Gastroesophageal sphincter (tissue), 3 donors: Measurements from ENCODE around the gene AVPR2.

Experiments used
- EP300 ChIP-seq: sonication (generic); formaldehyde crosslinking; IDR thresholded peaks from one replicate; pipeline ENCODE4 v1.6.1; 2017; ENCODE audit warnings: antibody characterized with exemption, mild to moderate bottlenecking
- POLR2AphosphoS5 ChIP-seq: sonication (generic); formaldehyde crosslinking; IDR thresholded peaks from one replicate; pipeline ENCODE4 v1.6.1; 2017; ENCODE audit warnings: antibody characterized with exemption
- TF ChIP-seq, protein P1 (sequence below), 4 experiments: fragments of 200-600 bp in 2 of 4; fragments of 450-650 bp in 2 of 4; sonication (generic) in 1 of 4; IDR thresholded peaks; one replicate each; pipeline ENCODE4 v1.5.1; 2017 to 2019; ENCODE audit warnings: antibody characterized with exemption in 4 of 4, mild to moderate bottlenecking in 2 of 4, moderate library complexity in 2 of 4

DNA sequence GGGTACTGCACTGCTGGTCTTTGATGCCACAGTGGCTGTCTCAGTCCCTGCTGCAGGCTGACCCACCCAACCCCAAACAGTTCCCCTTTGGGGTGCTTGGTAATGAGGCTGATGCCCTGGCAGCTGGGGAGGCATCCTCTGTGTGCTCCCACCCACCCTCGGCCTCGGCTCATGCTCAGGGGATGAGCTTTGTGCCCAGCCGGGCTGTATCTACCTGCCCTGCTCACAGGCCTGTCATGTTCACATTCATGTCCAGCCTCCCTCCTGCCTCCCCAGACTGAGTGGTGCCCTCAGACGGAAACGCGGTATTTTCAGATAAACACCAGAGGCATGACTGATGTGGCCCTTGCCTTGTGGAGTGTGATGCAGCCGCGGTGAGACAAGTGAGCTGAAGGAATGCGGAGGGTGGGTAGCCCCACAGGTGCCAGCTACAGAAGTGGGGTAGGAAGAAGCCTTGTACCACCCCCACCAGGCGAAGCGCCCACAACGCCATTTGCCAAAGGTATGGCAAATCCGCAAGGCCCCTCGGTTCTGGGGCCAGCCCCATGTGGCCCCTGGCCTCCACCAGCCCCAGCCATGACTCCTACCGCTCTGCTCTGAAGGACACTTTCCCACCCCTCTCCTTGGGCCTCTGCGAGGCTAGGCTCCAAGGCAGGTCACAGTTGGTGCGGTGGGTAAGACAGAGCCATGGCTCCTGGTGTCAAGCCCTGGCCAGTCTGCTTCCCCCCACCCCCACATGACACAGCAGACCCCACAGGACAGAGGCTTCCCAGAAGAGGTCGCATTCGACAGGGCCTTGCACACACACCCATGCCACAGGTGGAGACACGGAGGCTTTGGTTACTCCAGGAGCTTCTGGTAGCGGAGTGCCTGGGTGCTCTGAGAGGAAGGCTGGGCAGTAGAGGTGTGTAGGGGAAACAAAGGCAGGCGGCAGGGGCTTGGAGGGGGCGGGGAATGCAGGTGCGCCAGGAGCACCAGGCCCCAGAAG, 41.8 kb downstream of the AVPR2 start:
- TF ChIP-seq, protein P1, sequence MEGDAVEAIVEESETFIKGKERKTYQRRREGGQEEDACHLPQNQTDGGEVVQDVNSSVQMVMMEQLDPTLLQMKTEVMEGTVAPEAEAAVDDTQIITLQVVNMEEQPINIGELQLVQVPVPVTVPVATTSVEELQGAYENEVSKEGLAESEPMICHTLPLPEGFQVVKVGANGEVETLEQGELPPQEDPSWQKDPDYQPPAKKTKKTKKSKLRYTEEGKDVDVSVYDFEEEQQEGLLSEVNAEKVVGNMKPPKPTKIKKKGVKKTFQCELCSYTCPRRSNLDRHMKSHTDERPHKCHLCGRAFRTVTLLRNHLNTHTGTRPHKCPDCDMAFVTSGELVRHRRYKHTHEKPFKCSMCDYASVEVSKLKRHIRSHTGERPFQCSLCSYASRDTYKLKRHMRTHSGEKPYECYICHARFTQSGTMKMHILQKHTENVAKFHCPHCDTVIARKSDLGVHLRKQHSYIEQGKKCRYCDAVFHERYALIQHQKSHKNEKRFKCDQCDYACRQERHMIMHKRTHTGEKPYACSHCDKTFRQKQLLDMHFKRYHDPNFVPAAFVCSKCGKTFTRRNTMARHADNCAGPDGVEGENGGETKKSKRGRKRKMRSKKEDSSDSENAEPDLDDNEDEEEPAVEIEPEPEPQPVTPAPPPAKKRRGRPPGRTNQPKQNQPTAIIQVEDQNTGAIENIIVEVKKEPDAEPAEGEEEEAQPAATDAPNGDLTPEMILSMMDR (IDR thresholded peaks at IDR 0.05), result no peak
- TF ChIP-seq POLR2AphosphoS5, result no peak
- no peak for TF ChIP-seq EP300
